KOPT-K1 (cell line): ENCODE measurements around the gene CACTIN.

Experiments used
- H3K27ac ChIP-seq: fragments of 200-600 bp; sonication (generic); 2 replicates; pipeline ENCODE4 v1.5.1; 2016; ENCODE audit warnings: antibody characterized with exemption, mild to moderate bottlenecking, low read depth, low read length; ENCODE audit not compliant: poor library complexity, severe bottlenecking
- H3K36me3 ChIP-seq: fragments of 200-600 bp; sonication (generic); 2 replicates; pipeline ENCODE4 v1.5.1; 2017; ENCODE audit warnings: antibody characterized with exemption, mild to moderate bottlenecking, low read length, moderate library complexity; ENCODE audit not compliant: insufficient read depth
- H3K9me3 ChIP-seq: fragments of 200-600 bp; sonication (generic); 2 replicates; pipeline ENCODE4 v1.5.1; 2017; ENCODE audit warnings: antibody characterized with exemption, low read length, mild to moderate bottlenecking; ENCODE audit not compliant: insufficient read depth, poor library complexity, severe bottlenecking

CACTIN gene

GRCh38 chr19:3614858-3615505, 11.6 kb downstream of the CACTIN start:
- Histone ChIP-seq H3K27ac (no peak overlapping the region), H3K9me3 (no peaks in the 10 kb centered on the region), H3K36me3 (peaks cover 67% of the 10 kb centered on the region)

GRCh38 chr19:3613818-3614661, 12.6 kb downstream of the CACTIN start:
- H3K27ac ChIP-seq, result no peak overlapping the region
- no peaks in the 10 kb centered on the region for H3K9me3 ChIP-seq
- H3K36me3 ChIP-seq, result peaks cover 60% of the 10 kb centered on the region

GRCh38 chr19:3612901-3613741, 13.5 kb downstream of the CACTIN start:
- H3K27ac ChIP-seq, result no peak overlapping the region
- peaks cover 52% of the 10 kb centered on the region for H3K36me3 ChIP-seq

GRCh38 chr19:3612330-3612729, 14.3 kb downstream of the CACTIN start:
- no peaks in the 10 kb centered on the region for H3K9me3 ChIP-seq
- H3K27ac ChIP-seq, result no peak overlapping the region
- H3K36me3 ChIP-seq, result peaks cover 47% of the 10 kb centered on the region

More at GRCh38 chr19:3612901-3613741, 13.5 kb downstream of the CACTIN start:
- H3K9me3 ChIP-seq, result no peaks in the 10 kb centered on the region

GRCh38 chr19:3611841-3612240, 14.7 kb downstream of the CACTIN start:
- peaks cover 47% of the 10 kb centered on the region for H3K36me3 ChIP-seq
- no peak overlapping the region for H3K27ac ChIP-seq
- H3K9me3 ChIP-seq, result no peaks in the 10 kb centered on the region

GRCh38 chr19:3610745-3611717, 15.6 kb downstream of the CACTIN start:
- Histone ChIP-seq H3K27ac (no peak overlapping the region), H3K9me3 (no peaks in the 10 kb centered on the region), H3K36me3 (peaks cover 47% of the 10 kb centered on the region)

GRCh38 chr19:3609779-3610719, 16.5 kb downstream of the CACTIN start:
- Histone ChIP-seq H3K27ac (no peak overlapping the region), H3K36me3 (peaks cover 43% of the 10 kb centered on the region), H3K9me3 (no peaks in the 10 kb centered on the region)

GRCh38 chr19:3608750-3609322, 17.8 kb downstream of the CACTIN start:
- Histone ChIP-seq H3K9me3 (no peaks in the 10 kb centered on the region), H3K36me3 (peaks cover 39% of the 10 kb centered on the region), H3K27ac (no peak overlapping the region)

- peaks cover 32% of the 10 kb centered on the region; the same call in 1 of the 2 replicates for H3K36me3 ChIP-seq
- H3K27ac ChIP-seq, result no peak overlapping the region
Observed at GRCh38 chr19:3608079-3608641, 18.4 kb downstream of the CACTIN start.

GRCh38 chr19:3607303-3608078, 19.1 kb downstream of the CACTIN start:
- Histone ChIP-seq H3K36me3 (peaks cover 27% of the 10 kb centered on the region; the same call in 1 of the 2 replicates), H3K27ac (no peak overlapping the region), H3K9me3 (no peaks in the 10 kb centered on the region)

More at GRCh38 chr19:3608079-3608641, 18.4 kb downstream of the CACTIN start:
- H3K9me3 ChIP-seq, result no peaks in the 10 kb centered on the region

GRCh38 chr19:3606690-3607289, 19.8 kb downstream of the CACTIN start, which contains the start of gene TBXA2R:
Gene TBXA2R, minus strand, starts transcription at chr19:3606875. Its CDS starts 6,241 bp downstream, at chr19:3600634.
- no peaks in the 10 kb centered on the region for H3K9me3 ChIP-seq
- no peak within 1 kb of the TSS for H3K27ac ChIP-seq

More at GRCh38 chr19:3606690-3607289, 19.8 kb downstream of the CACTIN start, which contains the start of gene TBXA2R:
- H3K36me3 ChIP-seq, result peaks cover 20% of the 10 kb centered on the region; the same call in 1 of the 2 replicates
